ENCODE data around the gene HOOK2. TPM values are rescaled to one million over a fixed set of nuclear protein-coding genes. Genes with fewer than 3 reads are reported as not detected.

Gene HOOK2
- total and polyA plus RNA-seq, 2 of the 13 experiments (the other 11 are each of a cell fraction or from before 2014, with no cell fraction given) = 9.2 to 12.9 TPM

- TF ChIP-seq, protein P1, sequence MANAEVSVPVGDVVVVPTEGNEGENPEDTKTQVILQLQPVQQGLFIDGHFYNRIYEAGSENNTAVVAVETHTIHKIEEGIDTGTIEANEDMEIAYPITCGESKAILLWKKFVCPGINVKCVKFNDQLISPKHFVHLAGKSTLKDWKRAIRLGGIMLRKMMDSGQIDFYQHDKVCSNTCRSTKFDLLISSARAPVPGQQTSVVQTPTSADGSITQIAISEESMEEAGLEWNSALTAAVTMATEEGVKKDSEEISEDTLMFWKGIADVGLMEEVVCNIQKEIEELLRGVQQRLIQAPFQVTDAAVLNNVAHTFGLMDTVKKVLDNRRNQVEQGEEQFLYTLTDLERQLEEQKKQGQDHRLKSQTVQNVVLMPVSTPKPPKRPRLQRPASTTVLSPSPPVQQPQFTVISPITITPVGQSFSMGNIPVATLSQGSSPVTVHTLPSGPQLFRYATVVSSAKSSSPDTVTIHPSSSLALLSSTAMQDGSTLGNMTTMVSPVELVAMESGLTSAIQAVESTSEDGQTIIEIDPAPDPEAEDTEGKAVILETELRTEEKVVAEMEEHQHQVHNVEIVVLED (CRISPR knock-in tag; IDR thresholded peaks at IDR 0.05; ENCODE audit: borderline replicate concordance) = peak; percentile 48; the same call in 1 of the 2 replicates
- TF ChIP-seq ZNF788 (CRISPR knock-in tag; IDR thresholded peaks at IDR 0.05; ENCODE audit: borderline replicate concordance) (peak; percentile 59), KDM3A (CRISPR knock-in tag; IDR thresholded peaks at IDR 0.05; ENCODE audit: low read depth) (peak; percentile 88; the same call in 1 of the 2 replicates), CBX5 (CRISPR knock-in tag; IDR thresholded peaks at IDR 0.05; ENCODE audit: borderline replicate concordance) (peak; percentile 80; the same call in 1 of the 2 replicates), RAD21 (CRISPR knock-in tag; IDR thresholded peaks at IDR 0.05) (peak; percentile 96), KLF9 (CRISPR knock-in tag; IDR thresholded peaks at IDR 0.05; ENCODE audit: low read depth) (no peak), ARHGAP35 (CRISPR knock-in tag; IDR thresholded peaks at IDR 0.05; ENCODE audit: borderline replicate concordance) (0 out of 2 replicates have a peak, but pooled peaks have one; percentile 29), FOSL2 (CRISPR knock-in tag; IDR thresholded peaks at IDR 0.05) (peak; percentile 49), IKZF5 (CRISPR knock-in tag; IDR thresholded peaks at IDR 0.05) (peak; percentile 62; the same call in 1 of the 2 replicates), GFI1 (CRISPR knock-in tag; IDR thresholded peaks at IDR 0.05; ENCODE audit: borderline replicate concordance) (0 out of 2 replicates have a peak, but pooled peaks have one; percentile 56), RXRB (CRISPR knock-in tag; IDR thresholded peaks at IDR 0.05; ENCODE audit: borderline replicate concordance) (peak; percentile 30; the same call in 1 of the 2 replicates), NR3C1 (CRISPR knock-in tag; IDR thresholded peaks at IDR 0.05) (no peak), HMG20A (CRISPR knock-in tag; IDR thresholded peaks at IDR 0.05; ENCODE audit: borderline replicate concordance) (no peak), ZNF605 (CRISPR knock-in tag; IDR thresholded peaks at IDR 0.05) (peak; percentile 67; the same call in 1 of the 2 replicates), HOXA3 (CRISPR knock-in tag; IDR thresholded peaks at IDR 0.05) (0 out of 2 replicates have a peak, but pooled peaks have one; percentile 27), GATAD1 (CRISPR knock-in tag; IDR thresholded peaks at IDR 0.05) (peak; percentile 52), HOXA9 (CRISPR knock-in tag; IDR thresholded peaks at IDR 0.05; ENCODE audit: borderline replicate concordance) (no peak)
- TF ChIP-seq, protein P2, sequence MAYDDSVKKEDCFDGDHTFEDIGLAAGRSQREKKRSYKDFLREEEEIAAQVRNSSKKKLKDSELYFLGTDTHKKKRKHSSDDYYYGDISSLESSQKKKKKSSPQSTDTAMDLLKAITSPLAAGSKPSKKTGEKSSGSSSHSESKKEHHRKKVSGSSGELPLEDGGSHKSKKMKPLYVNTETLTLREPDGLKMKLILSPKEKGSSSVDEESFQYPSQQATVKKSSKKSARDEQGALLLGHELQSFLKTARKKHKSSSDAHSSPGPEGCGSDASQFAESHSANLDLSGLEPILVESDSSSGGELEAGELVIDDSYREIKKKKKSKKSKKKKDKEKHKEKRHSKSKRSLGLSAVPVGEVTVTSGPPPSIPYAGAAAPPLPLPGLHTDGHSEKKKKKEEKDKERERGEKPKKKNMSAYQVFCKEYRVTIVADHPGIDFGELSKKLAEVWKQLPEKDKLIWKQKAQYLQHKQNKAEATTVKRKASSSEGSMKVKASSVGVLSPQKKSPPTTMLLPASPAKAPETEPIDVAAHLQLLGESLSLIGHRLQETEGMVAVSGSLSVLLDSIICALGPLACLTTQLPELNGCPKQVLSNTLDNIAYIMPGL (CRISPR knock-in tag; IDR thresholded peaks at IDR 0.05; ENCODE audit: borderline replicate concordance in 1 of 2, low read depth in 1 of 2) = peak; percentile 77
- TF ChIP-seq, protein P3, sequence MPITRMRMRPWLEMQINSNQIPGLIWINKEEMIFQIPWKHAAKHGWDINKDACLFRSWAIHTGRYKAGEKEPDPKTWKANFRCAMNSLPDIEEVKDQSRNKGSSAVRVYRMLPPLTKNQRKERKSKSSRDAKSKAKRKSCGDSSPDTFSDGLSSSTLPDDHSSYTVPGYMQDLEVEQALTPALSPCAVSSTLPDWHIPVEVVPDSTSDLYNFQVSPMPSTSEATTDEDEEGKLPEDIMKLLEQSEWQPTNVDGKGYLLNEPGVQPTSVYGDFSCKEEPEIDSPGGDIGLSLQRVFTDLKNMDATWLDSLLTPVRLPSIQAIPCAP (CRISPR knock-in tag; IDR thresholded peaks at IDR 0.05; ENCODE audit: low read depth) = no peak
- TF ChIP-seq, protein P4, sequence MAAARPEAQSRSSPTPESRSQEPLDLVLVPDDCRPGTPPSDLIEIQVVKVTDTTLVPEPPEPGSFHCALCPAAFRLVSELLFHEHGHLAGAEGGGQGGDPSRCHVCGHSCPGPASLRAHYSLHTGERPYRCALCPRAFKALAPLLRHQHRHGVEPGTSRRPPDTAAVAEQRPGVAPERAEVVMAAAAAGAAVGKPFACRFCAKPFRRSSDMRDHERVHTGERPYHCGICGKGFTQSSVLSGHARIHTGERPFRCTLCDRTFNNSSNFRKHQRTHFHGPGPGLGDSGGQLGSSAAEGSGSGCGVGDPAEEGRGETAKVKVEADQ (CRISPR knock-in tag; IDR thresholded peaks at IDR 0.05; ENCODE audit: borderline replicate concordance) = no peak
These were observed 21.1 kb upstream of the HOOK2 start (continued) for GRCh38 chr19:12796146-12797071.

All from HepG2 (cell line).